Bronchial epithelial cell (primary cell): Measurements from ENCODE around the gene ZSCAN25. TPM values are rescaled to one million over a fixed set of nuclear protein-coding genes. Genes with fewer than 3 reads are reported as not detected.

Experiments used
- DNase-seq: peaks from one replicate; pipeline ENCODE4 v3.0.0-alpha.2; 2010; ENCODE audit warnings: low read depth
- FAIRE-seq: peaks from 2 replicates; lab custom pipeline; 2011; peaks lifted over from hg19 to GRCh38; lab: Jason Lieb, UNC
- H3K27me3 ChIP-seq: 2 replicates; pipeline ENCODE4 v1.5.1; 2011; ENCODE audit warnings: low read length; ENCODE audit not compliant: control insufficient read depth, insufficient read depth
- H3K36me3 ChIP-seq: 2 replicates; pipeline ENCODE4 v1.5.1; 2011; ENCODE audit warnings: low read length; ENCODE audit not compliant: control insufficient read depth, insufficient read depth
- H3K4me3 ChIP-seq: 2 replicates; pipeline ENCODE4 v1.5.1; 2011; ENCODE audit warnings: mild to moderate bottlenecking, low read depth, low read length, control low read depth
- CTCF ChIP-seq: IDR thresholded peaks from 2 replicates; pipeline ENCODE4 v1.5.1; 2011; ENCODE audit warnings: mild to moderate bottlenecking, moderate library complexity, low read length, control low read depth, inconsistent platforms; ENCODE audit not compliant: insufficient read depth, severe bottlenecking
- total RNA-seq: library from RNA; depleted of rRNA; stranded (reverse); fragments of >200 nt; gene quantifications from 2 replicates; pipeline ENCODE4 v1.2.1, GENCODE V29; 2014

Gene ZSCAN25
- total RNA-seq, 1 donor from 2014 or later = 12.4 TPM

GRCh38 chr7:99625321-99625720 is 8.6 kb downstream of the ZSCAN25 start:
- Histone ChIP-seq H3K4me3 (no peak overlapping the region), H3K27me3 (no peaks in the 10 kb centered on the region), H3K36me3 (peaks cover 40% of the 10 kb centered on the region)
- no peak for DNase-seq
- FAIRE-seq = no peak
- TF ChIP-seq CTCF = no peak

- TF ChIP-seq CTCF = no peak
- no peak for DNase-seq
- FAIRE-seq = no peak
- Histone ChIP-seq H3K27me3 (no peaks in the 10 kb centered on the region), H3K4me3 (no peak overlapping the region), H3K36me3 (peaks cover 39% of the 10 kb centered on the region)
Observed at GRCh38 chr7:99625961-99626360, 9.2 kb downstream of the ZSCAN25 start.

- Histone ChIP-seq H3K27me3 (no peaks in the 10 kb centered on the region), H3K4me3 (no peak overlapping the region), H3K36me3 (peaks cover 37% of the 10 kb centered on the region)
- no peak for TF ChIP-seq CTCF
- DNase-seq = no peak
- no peak for FAIRE-seq
Observed at GRCh38 chr7:99626661-99627060, 9.9 kb downstream of the ZSCAN25 start.

- H3K27me3 ChIP-seq = no peaks in the 10 kb centered on the region
- DNase-seq = no peak
- no peak overlapping the region for H3K4me3 ChIP-seq
- no peak for FAIRE-seq
- no peak for TF ChIP-seq CTCF
- peaks cover 32% of the 10 kb centered on the region for H3K36me3 ChIP-seq
Observed at GRCh38 chr7:99627513-99627912, 10.8 kb downstream of the ZSCAN25 start.

GRCh38 chr7:99628471-99629465 is 12.0 kb downstream of the ZSCAN25 start:
- no peak overlapping the region for H3K4me3 ChIP-seq
- H3K27me3 ChIP-seq = no peaks in the 10 kb centered on the region
- H3K36me3 ChIP-seq = peaks cover 32% of the 10 kb centered on the region
- no peak for TF ChIP-seq CTCF
- DNase-seq (no peak), FAIRE-seq (no peak)
